HEK293 (cell line): ENCODE results near the gene ZIC5.
A peak's percentile ranks its signal among the peaks of the same experiment; 100 is the strongest.

Experiments used
- CTCF ChIA-PET: fragments of 350-600 bp; formaldehyde crosslinking; extraction: SDS; loops from one replicate; lab custom pipeline; 2021; ENCODE audit warnings: antibody characterized with exemption; lab: Yijun Ruan, JAX
- POLR2A ChIA-PET: fragments of 300-600 bp; formaldehyde crosslinking; extraction: SDS; loops from one replicate; lab custom pipeline; 2020; ENCODE audit warnings: antibody characterized with exemption, inconsistent platforms; lab: Yijun Ruan, JAX
- H3K27ac ChIP-seq: fragments of 200-500 bp; sonication (Bioruptor generic); 2 replicates; pipeline ENCODE4 v1.5.1; 2014; ENCODE audit warnings: low read depth, low read length, control low read depth, inconsistent platforms; ENCODE audit errors: extremely low read depth
- H3K36me3 ChIP-seq, 2 experiments: fragments of 200-500 bp in 1 of 2; sonication (Bioruptor generic) in 1 of 2; 1 replicate in 1 of 2; 2 replicates in 1 of 2; pipeline ENCODE4 v1.5.1; 2014 to 2017; ENCODE audit warnings: inconsistent platforms in 2 of 2, low read length in 2 of 2; ENCODE audit not compliant: control insufficient read depth in 2 of 2, insufficient read depth in 1 of 2
- H3K4me1 ChIP-seq: fragments of 200-500 bp; sonication (Bioruptor generic); 2 replicates; pipeline ENCODE4 v1.5.1; 2014; ENCODE audit warnings: mild to moderate bottlenecking, low read length, inconsistent platforms; ENCODE audit not compliant: control insufficient read depth, insufficient read depth
- H3K4me3 ChIP-seq: 2 replicates; pipeline ENCODE4 v1.5.1; 2011; ENCODE audit warnings: low read depth, mild to moderate bottlenecking, control low read depth, low read length, moderate library complexity
- H3K9me3 ChIP-seq: fragments of 200-500 bp; sonication (Bioruptor generic); 2 replicates; pipeline ENCODE4 v1.5.1; 2014; ENCODE audit warnings: low read depth, low read length, inconsistent platforms; ENCODE audit not compliant: control insufficient read depth, insufficient read depth
- PRDM1 ChIP-seq: fragments of 450-650 bp; formaldehyde crosslinking; IDR thresholded peaks from 2 replicates; pipeline ENCODE4; 2016; ENCODE audit warnings: missing biosample characterization, missing genetic modification characterization
- PRDM6 ChIP-seq: fragments of 450-650 bp; formaldehyde crosslinking; IDR thresholded peaks from 2 replicates; pipeline ENCODE4 v1.5.1; 2017; ENCODE audit warnings: missing biosample characterization, missing genetic modification characterization
- SCRT2 ChIP-seq: fragments of 450-650 bp; formaldehyde crosslinking; IDR thresholded peaks from 2 replicates; pipeline ENCODE4 v1.5.1; 2016; ENCODE audit warnings: missing biosample characterization, missing genetic modification characterization
- SP7 ChIP-seq: fragments of 450-650 bp; formaldehyde crosslinking; IDR thresholded peaks from 2 replicates; pipeline ENCODE4 v1.5.1; 2016; ENCODE audit warnings: missing biosample characterization, missing genetic modification characterization
- TCF7L2 ChIP-seq: IDR thresholded peaks from 2 replicates; pipeline ENCODE4 v1.6.1; 2011; ENCODE audit warnings: low read depth, mild to moderate bottlenecking, inconsistent platforms, low read length, moderate library complexity, borderline replicate concordance
- ZBTB26 ChIP-seq: fragments of 450-650 bp; formaldehyde crosslinking; optimal IDR thresholded peaks from 2 replicates; pipeline ENCODE3; 2016; ENCODE audit warnings: missing biosample characterization, mild to moderate bottlenecking, missing genetic modification characterization
- ZFHX2 ChIP-seq: fragments of 450-650 bp; formaldehyde crosslinking; conservative IDR thresholded peaks from 2 replicates; pipeline ENCODE4 v1.5.1; 2016; ENCODE audit warnings: missing biosample characterization, missing genetic modification characterization
- ZNF175 ChIP-seq: fragments of 450-650 bp; formaldehyde crosslinking; IDR thresholded peaks from 2 replicates; pipeline ENCODE4 v1.5.1; 2016; ENCODE audit warnings: missing biosample characterization, missing genetic modification characterization
- ZNF18 ChIP-seq: fragments of 450-650 bp; formaldehyde crosslinking; IDR thresholded peaks from 2 replicates; pipeline ENCODE4 v1.5.1; 2016; ENCODE audit warnings: missing biosample characterization, missing genetic modification characterization
- ZNF341 ChIP-seq: fragments of 450-650 bp; formaldehyde crosslinking; IDR thresholded peaks from 2 replicates; pipeline ENCODE4; 2016; ENCODE audit warnings: low read depth, missing biosample characterization, missing genetic modification characterization
- ZNF354C ChIP-seq: fragments of 450-650 bp; formaldehyde crosslinking; IDR thresholded peaks from 2 replicates; pipeline ENCODE4 v1.5.1; 2016; ENCODE audit warnings: missing biosample characterization, missing genetic modification characterization, low read depth, borderline replicate concordance
- ZNF416 ChIP-seq: fragments of 450-650 bp; formaldehyde crosslinking; IDR thresholded peaks from 2 replicates; pipeline ENCODE4 v1.5.1; 2016; ENCODE audit warnings: missing biosample characterization, missing genetic modification characterization
- ZNF585B ChIP-seq: fragments of 450-650 bp; formaldehyde crosslinking; IDR thresholded peaks from 2 replicates; pipeline ENCODE4 v1.5.1; 2016; ENCODE audit warnings: missing biosample characterization, missing genetic modification characterization
- ZNF645 ChIP-seq: fragments of 450-650 bp; formaldehyde crosslinking; IDR thresholded peaks from 2 replicates; pipeline ENCODE4; 2016; ENCODE audit warnings: missing biosample characterization, missing genetic modification characterization
- ZNF654 ChIP-seq: fragments of 450-650 bp; formaldehyde crosslinking; IDR thresholded peaks from 2 replicates; pipeline ENCODE4 v1.5.1; 2016; ENCODE audit warnings: low read depth, missing biosample characterization, missing genetic modification characterization
- ZNF692 ChIP-seq: fragments of 450-650 bp; formaldehyde crosslinking; IDR thresholded peaks from 2 replicates; pipeline ENCODE4 v1.5.1; 2016; ENCODE audit warnings: missing biosample characterization, missing genetic modification characterization
- ZNF768 ChIP-seq: fragments of 450-650 bp; formaldehyde crosslinking; IDR thresholded peaks from 2 replicates; pipeline ENCODE4 v1.5.1; 2018; ENCODE audit warnings: missing biosample characterization, mild to moderate bottlenecking, missing genetic modification characterization
- TF ChIP-seq, protein P1 (sequence below): IDR thresholded peaks from 2 replicates; pipeline ENCODE4 v1.6.1; 2011; ENCODE audit warnings: mild to moderate bottlenecking, low read depth, low read length, borderline replicate concordance

Gene ZIC5

DNA sequence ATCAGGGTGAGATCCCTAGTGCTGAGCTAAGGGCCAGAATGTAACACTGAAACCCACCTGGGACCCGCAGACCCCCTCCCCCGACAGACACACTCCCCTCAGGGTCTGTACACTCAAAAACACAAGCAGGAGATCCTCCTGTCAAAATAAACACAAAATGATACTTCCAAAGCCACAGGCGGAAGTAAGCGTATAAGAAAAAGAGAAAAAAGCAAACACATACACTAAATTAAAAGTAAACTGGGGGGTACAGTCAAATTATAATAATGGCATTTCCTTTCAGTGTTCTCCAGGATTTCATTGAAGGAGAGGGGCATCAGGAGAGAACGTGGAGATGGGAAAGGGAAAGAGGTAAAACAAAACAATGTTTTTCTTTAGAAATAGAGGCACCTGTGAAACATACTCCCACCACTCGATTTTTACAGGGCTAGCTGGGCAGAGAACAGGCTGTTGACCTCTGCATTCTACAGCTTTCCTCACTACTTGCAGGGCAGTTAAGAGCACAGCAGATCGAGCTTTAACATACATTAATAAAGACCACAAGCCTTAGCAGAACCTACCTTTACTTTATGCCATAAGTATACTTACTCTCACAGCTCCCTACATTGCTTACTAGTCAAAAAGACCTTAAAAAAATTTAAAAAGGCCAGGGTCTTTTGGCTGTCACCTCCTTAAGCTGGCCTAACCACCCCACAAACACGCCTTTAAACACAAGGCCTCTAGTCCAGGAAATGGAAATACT, 5.3 kb downstream of the ZIC5 start:
- CTCF ChIA-PET = interaction anchor here (0.5 to 1.0 kb wide), 2 partner anchors 14 to 269 kb away, joined by 3 read pairs; no protein-coding TSS in a partner anchor
- no peak overlapping the region for H3K4me3 ChIP-seq
- peaks cover 5 to 22% of the 10 kb centered on the region in 2 experiments; a peak in 2 of 3 replicates for H3K36me3 ChIP-seq
- peaks cover 25% of the 10 kb centered on the region for H3K4me1 ChIP-seq
- TF ChIP-seq ZNF354C (tag by site-specific recombination) (no peak), ZNF175 (tag by site-specific recombination) (no peak), SP7 (no peak), ZNF341 (tag by site-specific recombination) (peak; percentile 71), PRDM1 (tag by site-specific recombination) (peak; percentile 47)
- TF ChIP-seq, all 188 proteins: peak for 2
- H3K27ac ChIP-seq = no peak overlapping the region
- H3K9me3 ChIP-seq = no peaks in the 10 kb centered on the region
- POLR2A ChIA-PET = no interaction called here

GRCh38 chr13:99965329-99966000, 6.1 kb downstream of the ZIC5 start:
- H3K4me3 ChIP-seq = no peak overlapping the region
- peaks cover 5 to 22% of the 10 kb centered on the region in 2 experiments; a peak in 2 of 3 replicates for H3K36me3 ChIP-seq
- CTCF ChIA-PET = interaction anchor here (0.5 to 1.0 kb wide), 2 partner anchors 14 to 270 kb away, joined by 3 read pairs; no protein-coding TSS in a partner anchor
- H3K4me1 ChIP-seq = peaks cover 29% of the 10 kb centered on the region
- TF ChIP-seq, protein P1, sequence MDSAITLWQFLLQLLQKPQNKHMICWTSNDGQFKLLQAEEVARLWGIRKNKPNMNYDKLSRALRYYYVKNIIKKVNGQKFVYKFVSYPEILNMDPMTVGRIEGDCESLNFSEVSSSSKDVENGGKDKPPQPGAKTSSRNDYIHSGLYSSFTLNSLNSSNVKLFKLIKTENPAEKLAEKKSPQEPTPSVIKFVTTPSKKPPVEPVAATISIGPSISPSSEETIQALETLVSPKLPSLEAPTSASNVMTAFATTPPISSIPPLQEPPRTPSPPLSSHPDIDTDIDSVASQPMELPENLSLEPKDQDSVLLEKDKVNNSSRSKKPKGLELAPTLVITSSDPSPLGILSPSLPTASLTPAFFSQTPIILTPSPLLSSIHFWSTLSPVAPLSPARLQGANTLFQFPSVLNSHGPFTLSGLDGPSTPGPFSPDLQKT = no peak
- TF ChIP-seq ZNF654 (tag by site-specific recombination) (no peak), ZBTB26 (tag by site-specific recombination) (no peak), SCRT2 (tag by site-specific recombination) (no peak), ZNF768 (tag by site-specific recombination) (no peak), TCF7L2 (no peak), ZNF645 (tag by site-specific recombination) (no peak), ZNF692 (tag by site-specific recombination) (no peak)
- POLR2A ChIA-PET = no interaction called here
- no peaks in the 10 kb centered on the region for H3K9me3 ChIP-seq
- H3K27ac ChIP-seq = no peak overlapping the region

- Histone ChIP-seq H3K4me1 (peaks cover 29% of the 10 kb centered on the region), H3K27ac (no peak overlapping the region), H3K9me3 (no peaks in the 10 kb centered on the region), H3K36me3 (peaks cover 5 to 16% of the 10 kb centered on the region in 2 experiments; a peak in 2 of 3 replicates), H3K4me3 (no peak overlapping the region)
- ChIA-PET CTCF (interaction anchor here (0.8 kb wide), 1 partner anchor 308 kb away, joined by 3 read pairs; no protein-coding TSS in a partner anchor), POLR2A (interaction anchor here (0.7 kb wide), 1 partner anchor 15 kb away, joined by 4 read pairs; no protein-coding TSS in a partner anchor)
- TF ChIP-seq PRDM6 (tag by site-specific recombination) = peak; percentile 61
- TF ChIP-seq ZFHX2 (tag by site-specific recombination) = no peak
- no peak for TF ChIP-seq ZNF585B (tag by site-specific recombination)
- TF ChIP-seq ZNF416 (tag by site-specific recombination) = no peak
- peak; percentile 39; the same call in 1 of the 2 replicates for TF ChIP-seq ZNF18 (tag by site-specific recombination)
- no peak for TF ChIP-seq ZBTB26 (tag by site-specific recombination)
Observed at GRCh38 chr13:99963816-99964339, 7.7 kb downstream of the ZIC5 start.
